ENCODE results near the gene GNAO1.

GRCh38 chr16:56368545-56368944 is 177.3 kb downstream of the GNAO1 start:
- TF ChIP-seq ZNF775 (CRISPR knock-in tag; IDR thresholded peaks at IDR 0.05; ENCODE audit: borderline replicate concordance) (no peak), SMC3 (IDR thresholded peaks at IDR 0.05; ENCODE audit: low read length) (no peak), SP2 (CRISPR knock-in tag; IDR thresholded peaks at IDR 0.05) (no peak), ETV6 (CRISPR knock-in tag; conservative IDR thresholded peaks at IDR 0.05) (no peak), HNRNPLL (IDR thresholded peaks at IDR 0.05; ENCODE audit: low read depth, low read length, poor library complexity, severe bottlenecking) (no peak), STAT6 (CRISPR knock-in tag; IDR thresholded peaks at IDR 0.05; ENCODE audit: borderline replicate concordance) (no peak)
- TF ChIP-seq, protein P1, sequence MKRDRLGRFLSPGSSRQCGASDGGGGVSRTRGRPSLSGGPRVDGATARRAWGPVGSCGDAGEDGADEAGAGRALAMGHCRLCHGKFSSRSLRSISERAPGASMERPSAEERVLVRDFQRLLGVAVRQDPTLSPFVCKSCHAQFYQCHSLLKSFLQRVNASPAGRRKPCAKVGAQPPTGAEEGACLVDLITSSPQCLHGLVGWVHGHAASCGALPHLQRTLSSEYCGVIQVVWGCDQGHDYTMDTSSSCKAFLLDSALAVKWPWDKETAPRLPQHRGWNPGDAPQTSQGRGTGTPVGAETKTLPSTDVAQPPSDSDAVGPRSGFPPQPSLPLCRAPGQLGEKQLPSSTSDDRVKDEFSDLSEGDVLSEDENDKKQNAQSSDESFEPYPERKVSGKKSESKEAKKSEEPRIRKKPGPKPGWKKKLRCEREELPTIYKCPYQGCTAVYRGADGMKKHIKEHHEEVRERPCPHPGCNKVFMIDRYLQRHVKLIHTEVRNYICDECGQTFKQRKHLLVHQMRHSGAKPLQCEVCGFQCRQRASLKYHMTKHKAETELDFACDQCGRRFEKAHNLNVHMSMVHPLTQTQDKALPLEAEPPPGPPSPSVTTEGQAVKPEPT (CRISPR knock-in tag; IDR thresholded peaks at IDR 0.05; ENCODE audit: low read depth): no peak
- TF ChIP-seq, protein P2, sequence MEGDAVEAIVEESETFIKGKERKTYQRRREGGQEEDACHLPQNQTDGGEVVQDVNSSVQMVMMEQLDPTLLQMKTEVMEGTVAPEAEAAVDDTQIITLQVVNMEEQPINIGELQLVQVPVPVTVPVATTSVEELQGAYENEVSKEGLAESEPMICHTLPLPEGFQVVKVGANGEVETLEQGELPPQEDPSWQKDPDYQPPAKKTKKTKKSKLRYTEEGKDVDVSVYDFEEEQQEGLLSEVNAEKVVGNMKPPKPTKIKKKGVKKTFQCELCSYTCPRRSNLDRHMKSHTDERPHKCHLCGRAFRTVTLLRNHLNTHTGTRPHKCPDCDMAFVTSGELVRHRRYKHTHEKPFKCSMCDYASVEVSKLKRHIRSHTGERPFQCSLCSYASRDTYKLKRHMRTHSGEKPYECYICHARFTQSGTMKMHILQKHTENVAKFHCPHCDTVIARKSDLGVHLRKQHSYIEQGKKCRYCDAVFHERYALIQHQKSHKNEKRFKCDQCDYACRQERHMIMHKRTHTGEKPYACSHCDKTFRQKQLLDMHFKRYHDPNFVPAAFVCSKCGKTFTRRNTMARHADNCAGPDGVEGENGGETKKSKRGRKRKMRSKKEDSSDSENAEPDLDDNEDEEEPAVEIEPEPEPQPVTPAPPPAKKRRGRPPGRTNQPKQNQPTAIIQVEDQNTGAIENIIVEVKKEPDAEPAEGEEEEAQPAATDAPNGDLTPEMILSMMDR (CRISPR knock-in tag; IDR thresholded peaks at IDR 0.05): no peak

Measured in HepG2 (cell line).